GM18951 (cell line): ENCODE results near the gene HLA-DMA.

Experiments used
- POLR2A ChIP-seq: IDR thresholded peaks from 4 replicates; pipeline ENCODE4 v1.6.1; 2011; ENCODE audit warnings: mild to moderate bottlenecking; ENCODE audit not compliant: insufficient read length, insufficient read depth; ENCODE audit errors: extremely low read depth
- in situ Hi-C: fragments of 300-500 bp; cut with MboI; formaldehyde crosslinking; loops from one replicate; pipeline ENCODE4 v1.12.0; 2022; ENCODE audit warnings: low sequenced_read_pairs, mixed read lengths, inconsistent platforms; ENCODE audit not compliant: unreplicated experiment

Gene HLA-DMA

DNA sequence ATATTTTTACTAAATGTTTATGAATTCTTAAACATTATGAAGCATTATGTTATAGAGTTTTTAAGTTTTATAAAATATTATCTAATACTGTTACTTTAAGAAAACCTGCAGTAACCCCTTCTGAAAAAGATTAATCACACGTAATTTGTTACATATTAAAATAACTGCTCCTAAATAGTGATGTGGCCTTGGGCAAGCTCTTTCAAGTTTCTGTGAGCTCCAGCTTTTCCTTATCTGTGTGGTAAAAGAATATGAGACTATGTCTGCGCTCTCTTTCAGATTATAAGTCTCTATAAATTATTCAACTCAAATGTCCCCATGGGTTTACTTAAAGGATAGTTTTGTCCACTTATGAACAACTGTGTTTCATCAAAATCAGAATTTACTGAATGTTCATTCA lies 44.0 kb downstream of the HLA-DMA start:
- no peak for TF ChIP-seq POLR2A
- in situ Hi-C loops, result no loop called here

DNA sequence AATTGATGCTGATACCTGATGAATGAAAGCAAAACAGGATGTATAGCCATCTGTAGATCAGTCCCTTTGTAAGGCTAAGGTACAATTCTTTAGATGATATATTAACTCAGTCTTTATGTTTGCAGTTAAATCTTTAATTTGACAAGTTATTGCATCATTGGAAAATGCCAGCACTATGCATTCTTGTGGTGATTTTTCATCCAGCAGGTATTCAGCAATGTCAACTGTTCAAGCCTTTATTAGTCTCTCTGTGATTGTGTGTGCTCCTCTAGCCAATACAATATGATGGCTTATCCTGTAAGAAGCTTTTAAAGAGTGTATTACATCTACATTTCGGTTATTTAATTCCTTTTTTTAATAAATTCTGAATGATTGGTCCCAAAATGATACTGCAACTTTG lies 46.4 kb downstream of the HLA-DMA start:
- in situ Hi-C loops, result no loop called here
- no peak for TF ChIP-seq POLR2A

- no peak for TF ChIP-seq POLR2A
- in situ Hi-C loops, result no loop called here
These were observed 47.8 kb downstream of the HLA-DMA start for GRCh38 chr6:32905078-32905477.

DNA sequence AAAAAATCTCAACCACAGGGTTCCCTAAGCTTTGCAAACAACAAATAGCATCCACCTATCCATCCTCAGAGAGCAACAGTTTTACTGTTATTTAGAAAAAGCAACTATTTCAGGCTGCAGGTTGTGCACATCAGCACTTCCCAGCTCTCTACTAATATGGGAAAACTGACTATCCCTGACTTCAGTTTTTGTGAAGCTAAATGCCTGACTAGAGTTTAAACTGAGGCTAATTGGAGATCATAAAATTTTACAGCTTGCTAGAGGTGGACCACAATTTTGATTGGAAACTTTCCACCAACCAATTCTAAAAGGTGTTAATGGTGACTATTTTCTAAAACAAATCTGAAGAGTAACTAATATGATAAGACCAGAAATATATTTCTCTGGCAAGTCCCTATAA lies 48.9 kb downstream of the HLA-DMA start:
- no peak for TF ChIP-seq POLR2A
- in situ Hi-C loops, result no loop called here
